ENCODE measurements around the gene MACF1. TPM values are rescaled to one million over a fixed set of nuclear protein-coding genes. Genes with fewer than 3 reads are reported as not detected.
A peak's percentile ranks its signal among the peaks of the same experiment; 100 is the strongest.

MACF1 gene
- total RNA-seq, 4 donors from 2014 or later = 210 to 602 (median 573) TPM

- DNase-seq = no peak
- no peak overlapping the region for H3K4me3 ChIP-seq
- H3K27me3 ChIP-seq = no peaks in the 10 kb centered on the region
- no peaks in the 10 kb centered on the region for H3K4me1 ChIP-seq
- TF ChIP-seq CTCF (IDR thresholded peaks at IDR 0.05) = no peak
- intact Hi-C loops (cut with DNase I; ENCODE audit: low total_unique reads) = no loop called here
- no peak overlapping the region for H3K27ac ChIP-seq
- no peaks in the 10 kb centered on the region for H3K9me3 ChIP-seq
- H3K36me3 ChIP-seq = no peaks in the 10 kb centered on the region
These were observed 248.0 kb downstream of the MACF1 start for GRCh38 chr1:39452540-39452939.

GRCh38 chr1:39453603-39454002, 249.1 kb downstream of the MACF1 start:
- H3K9me3 ChIP-seq = no peaks in the 10 kb centered on the region
- no peaks in the 10 kb centered on the region for H3K4me1 ChIP-seq
- H3K27me3 ChIP-seq = no peaks in the 10 kb centered on the region
- no peak for TF ChIP-seq POLR2A (IDR thresholded peaks at IDR 0.05)
- no peak for TF ChIP-seq CTCF (IDR thresholded peaks at IDR 0.05)
- peak overlapping the region; percentile 18 to 23 for H3K27ac ChIP-seq
- no peak overlapping the region for H3K4me3 ChIP-seq
- no peaks in the 10 kb centered on the region for H3K36me3 ChIP-seq
- intact Hi-C loops (cut with DNase I; ENCODE audit: low total_unique reads) = no loop called here
- DNase-seq = peak; percentile 86 to 87

GRCh38 chr1:39458991-39459390, 254.5 kb downstream of the MACF1 start:
- H3K36me3 ChIP-seq = no peaks in the 10 kb centered on the region
- intact Hi-C loops (cut with DNase I; ENCODE audit: low total_unique reads) = no loop called here
- H3K27ac ChIP-seq = no peak overlapping the region
- H3K27me3 ChIP-seq = no peaks in the 10 kb centered on the region
- no peak for DNase-seq
- H3K4me1 ChIP-seq = no peaks in the 10 kb centered on the region
- no peak overlapping the region for H3K4me3 ChIP-seq
- no peaks in the 10 kb centered on the region for H3K9me3 ChIP-seq
- TF ChIP-seq POLR2A (IDR thresholded peaks at IDR 0.05) = no peak
- no peak for TF ChIP-seq CTCF (IDR thresholded peaks at IDR 0.05)

- H3K27ac ChIP-seq = no peak overlapping the region
- H3K36me3 ChIP-seq = no peaks in the 10 kb centered on the region
These were observed 257.6 kb downstream of the MACF1 start for GRCh38 chr1:39462074-39462473.

More at GRCh38 chr1:39462074-39462473, 257.6 kb downstream of the MACF1 start:
- Histone ChIP-seq H3K9me3 (no peaks in the 10 kb centered on the region), H3K4me3 (no peak overlapping the region), H3K27me3 (no peaks in the 10 kb centered on the region), H3K4me1 (no peaks in the 10 kb centered on the region)
- intact Hi-C loops (cut with DNase I; ENCODE audit: low total_unique reads) = no loop called here
- TF ChIP-seq POLR2A (IDR thresholded peaks at IDR 0.05) (no peak), CTCF (IDR thresholded peaks at IDR 0.05) (no peak)
- no peak for DNase-seq

Measured in uterus (tissue), 4 donors.